NCI-H187 (cell line): ENCODE results near the gene SLX9.
"Not testable (repeated sequence)": the region's sequence is repeated elsewhere in the genome, so short reads cannot be mapped to it uniquely, and the experiment has no call there.

ENCODE experiments used
- DNase-seq, 2 experiments: peaks; one replicate each; lab custom pipeline; 2025; lab: John Stamatoyannopoulos, UW

The SLX9 gene

GRCh38 chr21:45019887-45020537, 80.2 kb downstream of the SLX9 start:
- no peak for DNase-seq

GRCh38 chr21:45020629-45021427, 81.0 kb downstream of the SLX9 start:
- DNase-seq: no peak

- DNase-seq: no peak
Measured at GRCh38 chr21:45021428-45022347, 81.9 kb downstream of the SLX9 start.

GRCh38 chr21:45022348-45022675, 82.5 kb downstream of the SLX9 start:
- DNase-seq: no peak

- DNase-seq: no peak
Measured at GRCh38 chr21:45022736-45023135, 82.9 kb downstream of the SLX9 start.

- not testable (repeated sequence) for DNase-seq
Measured at GRCh38 chr21:45024516-45024915, 84.7 kb downstream of the SLX9 start.

- no peak for DNase-seq
Measured at GRCh38 chr21:45026066-45026745, 86.4 kb downstream of the SLX9 start.
